ENCODE results near the gene RHOJ. TPM values are rescaled to one million over a fixed set of nuclear protein-coding genes. Genes with fewer than 3 reads are reported as not detected.

Gene RHOJ
- not detected for total RNA-seq
- 3.9 TPM for polyA plus RNA-seq (2013, experiment 1 of 2)
- 7.3 TPM for polyA plus RNA-seq (2013, experiment 2 of 2)
- long read RNA-seq, experiment 1 = 0 reads
- long read RNA-seq, experiment 2 = 0 reads
- long read RNA-seq, experiment 3 = 0 reads
- long read RNA-seq, experiment 4 = 0 reads

DNA sequence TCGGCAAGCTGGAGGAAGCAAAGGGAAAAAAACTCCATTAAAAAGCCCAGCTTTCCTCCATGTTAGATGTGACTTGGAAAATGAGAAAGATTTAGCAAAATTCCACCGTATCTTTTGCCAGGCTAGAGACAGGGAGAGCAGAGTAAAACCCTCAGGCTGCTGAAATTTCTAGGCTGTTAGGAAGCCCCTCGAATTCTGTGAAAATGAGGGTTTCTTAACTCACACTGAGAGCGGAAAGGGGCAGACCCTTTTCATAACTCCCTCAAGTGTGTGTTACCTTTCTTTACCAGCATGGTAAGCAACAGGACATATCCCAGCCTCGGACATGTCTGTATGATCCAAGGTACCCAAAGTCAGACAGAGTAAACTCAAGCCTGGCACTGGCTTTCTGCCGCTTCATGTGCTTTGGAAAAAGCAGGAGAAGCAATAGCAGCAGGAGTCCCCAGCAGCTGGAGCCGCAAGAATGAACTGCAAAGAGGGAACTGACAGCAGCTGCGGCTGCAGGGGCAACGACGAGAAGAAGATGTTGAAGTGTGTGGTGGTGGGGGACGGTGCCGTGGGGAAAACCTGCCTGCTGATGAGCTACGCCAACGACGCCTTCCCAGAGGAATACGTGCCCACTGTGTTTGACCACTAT, at the start of gene RHOJ:
Gene RHOJ (plus strand): TSS at position 37 of the 637 bp plus-strand sequence. CDS start 427 bp downstream, at position 464.
- no peaks in the 10 kb centered on the region for H3K36me3 Mint-ChIP-seq (ENCODE audit: low read depth)
- H3K4me1 Mint-ChIP-seq = no peaks in the 10 kb centered on the region
- Histone ChIP-seq H3K36me3 (ENCODE audit: control insufficient read depth, insufficient read depth, low read length) (no peaks in the 10 kb centered on the region), H3K4me1 (ENCODE audit: control insufficient read depth, insufficient read depth, low read length) (peaks cover 5% of the 10 kb centered on the region), H3K27ac (ENCODE audit: low read depth, low read length) (peak within 1 kb of the TSS; percentile 74), H3K9ac (ENCODE audit: extremely low read depth, low read length, poor library complexity, severe bottlenecking) (no peak within 1 kb of the TSS), H3K27me3 (ENCODE audit: control insufficient read depth, insufficient read depth, low read length, poor library complexity, severe bottlenecking) (no peaks in the 10 kb centered on the region), H3K9me3 (ENCODE audit: control insufficient read depth, low read length) (no peaks in the 10 kb centered on the region), H3K4me3 (ENCODE audit: low read length) (peak within 1 kb of the TSS; percentile 68)
- H3K27me3 Mint-ChIP-seq (ENCODE audit: insufficient read depth) = peaks cover 5% of the 10 kb centered on the region
- no peaks in the 10 kb centered on the region for H3K9me3 Mint-ChIP-seq
- TF ChIP-seq, protein P1, sequence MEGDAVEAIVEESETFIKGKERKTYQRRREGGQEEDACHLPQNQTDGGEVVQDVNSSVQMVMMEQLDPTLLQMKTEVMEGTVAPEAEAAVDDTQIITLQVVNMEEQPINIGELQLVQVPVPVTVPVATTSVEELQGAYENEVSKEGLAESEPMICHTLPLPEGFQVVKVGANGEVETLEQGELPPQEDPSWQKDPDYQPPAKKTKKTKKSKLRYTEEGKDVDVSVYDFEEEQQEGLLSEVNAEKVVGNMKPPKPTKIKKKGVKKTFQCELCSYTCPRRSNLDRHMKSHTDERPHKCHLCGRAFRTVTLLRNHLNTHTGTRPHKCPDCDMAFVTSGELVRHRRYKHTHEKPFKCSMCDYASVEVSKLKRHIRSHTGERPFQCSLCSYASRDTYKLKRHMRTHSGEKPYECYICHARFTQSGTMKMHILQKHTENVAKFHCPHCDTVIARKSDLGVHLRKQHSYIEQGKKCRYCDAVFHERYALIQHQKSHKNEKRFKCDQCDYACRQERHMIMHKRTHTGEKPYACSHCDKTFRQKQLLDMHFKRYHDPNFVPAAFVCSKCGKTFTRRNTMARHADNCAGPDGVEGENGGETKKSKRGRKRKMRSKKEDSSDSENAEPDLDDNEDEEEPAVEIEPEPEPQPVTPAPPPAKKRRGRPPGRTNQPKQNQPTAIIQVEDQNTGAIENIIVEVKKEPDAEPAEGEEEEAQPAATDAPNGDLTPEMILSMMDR (conservative IDR thresholded peaks at IDR 0.05) = no peak
- 29 to 54% methylated on average over 12 to 16 of the region's 16 CpGs for WGBS, 2 experiments (ENCODE audit: insufficient coverage in 1 of 2, insufficient read length in 1 of 2)
- no peak within 1 kb of the TSS for H3K4me3 Mint-ChIP-seq
- no peak within 1 kb of the TSS for H3K27ac Mint-ChIP-seq
- DNase-seq = peak; percentile 84

DNA sequence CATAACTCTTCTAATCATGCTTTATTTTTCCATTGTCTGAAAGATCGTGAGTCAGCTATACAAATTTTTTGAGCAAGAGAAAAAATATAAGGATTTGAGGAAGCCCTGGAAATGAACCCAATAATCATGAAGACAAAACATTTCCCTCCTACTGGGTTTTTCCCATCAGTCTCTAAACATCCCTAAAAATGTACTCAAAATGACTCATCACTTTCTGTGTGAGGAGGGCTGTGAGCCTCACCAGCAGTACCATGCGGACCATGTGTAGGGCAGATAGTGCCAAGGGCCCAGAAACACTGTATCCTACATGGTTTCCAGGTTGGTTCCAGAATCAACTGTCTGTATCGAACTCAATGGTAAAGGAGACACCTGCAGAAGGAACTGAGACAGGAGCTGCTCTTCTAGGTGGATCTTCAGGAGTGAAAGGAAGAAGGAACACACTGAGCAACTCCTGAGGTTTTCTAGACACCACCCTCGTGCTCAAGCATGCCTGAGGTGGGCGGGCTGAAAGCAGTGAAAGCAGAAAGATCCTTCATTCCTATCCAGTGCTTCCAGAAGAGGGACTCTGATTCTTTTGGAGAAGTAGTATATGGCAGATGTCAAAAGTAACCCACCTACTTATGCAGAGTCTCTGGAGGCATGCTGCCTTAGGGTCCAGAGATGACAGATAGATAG, 48.6 kb upstream of the RHOJ start:
- no peaks in the 10 kb centered on the region for H3K4me1 ChIP-seq (ENCODE audit: control insufficient read depth, insufficient read depth, low read length)
- no peak overlapping the region for H3K27ac ChIP-seq (ENCODE audit: low read depth, low read length)
- H3K27me3 ChIP-seq (ENCODE audit: control insufficient read depth, insufficient read depth, low read length, poor library complexity, severe bottlenecking) = no peaks in the 10 kb centered on the region
- Mint-ChIP-seq H3K9me3 (no peaks in the 10 kb centered on the region), H3K4me3 (no peak overlapping the region), H3K36me3 (ENCODE audit: low read depth) (no peaks in the 10 kb centered on the region), H3K27me3 (ENCODE audit: insufficient read depth) (no peaks in the 10 kb centered on the region), H3K4me1 (no peaks in the 10 kb centered on the region), H3K27ac (no peak overlapping the region)
- TF ChIP-seq, protein P1 (conservative IDR thresholded peaks at IDR 0.05) = no peak
- DNase-seq = no peak
- H3K9me3 ChIP-seq (ENCODE audit: control insufficient read depth, low read length) = no peaks in the 10 kb centered on the region
- 89 to 95% methylated on average over 2 to 5 of the region's 5 CpGs for WGBS, 2 experiments (ENCODE audit: insufficient coverage in 1 of 2, insufficient read length in 1 of 2)
- no peaks in the 10 kb centered on the region for H3K36me3 ChIP-seq (ENCODE audit: control insufficient read depth, insufficient read depth, low read length)
- H3K4me3 ChIP-seq (ENCODE audit: low read length) = no peak overlapping the region
- no peak overlapping the region for H3K9ac ChIP-seq (ENCODE audit: extremely low read depth, low read length, poor library complexity, severe bottlenecking)

DNA sequence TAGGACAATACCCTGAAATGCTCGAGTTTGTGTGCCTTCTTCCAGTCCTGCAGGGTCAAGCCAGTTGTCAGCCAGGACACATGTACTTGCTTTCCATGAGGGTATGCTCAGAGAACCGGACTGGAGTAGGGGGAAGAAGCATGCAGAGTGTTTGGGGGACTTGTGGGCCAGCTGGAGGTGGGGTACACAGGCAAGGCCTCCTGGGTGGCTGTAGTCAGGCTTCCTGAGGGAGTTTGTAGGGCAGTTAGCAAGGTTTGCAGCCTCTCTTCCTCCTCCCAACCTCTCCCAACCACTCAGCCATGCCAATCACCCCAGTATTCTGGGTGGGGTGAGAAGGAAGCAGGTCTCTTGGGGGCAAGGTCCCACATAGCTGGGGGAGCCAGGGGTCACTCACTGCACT, 47.0 kb upstream of the RHOJ start:
- no peaks in the 10 kb centered on the region for H3K9me3 Mint-ChIP-seq
- H3K27ac Mint-ChIP-seq = no peak overlapping the region
- Histone ChIP-seq H3K4me1 (ENCODE audit: control insufficient read depth, insufficient read depth, low read length) (no peaks in the 10 kb centered on the region), H3K36me3 (ENCODE audit: control insufficient read depth, insufficient read depth, low read length) (no peaks in the 10 kb centered on the region), H3K27me3 (ENCODE audit: control insufficient read depth, insufficient read depth, low read length, poor library complexity, severe bottlenecking) (no peaks in the 10 kb centered on the region), H3K9ac (ENCODE audit: extremely low read depth, low read length, poor library complexity, severe bottlenecking) (no peak overlapping the region), H3K27ac (ENCODE audit: low read depth, low read length) (no peak overlapping the region), H3K9me3 (ENCODE audit: control insufficient read depth, low read length) (no peaks in the 10 kb centered on the region), H3K4me3 (ENCODE audit: low read length) (no peak overlapping the region)
- 86% methylated on average over 2 of the region's 2 CpGs; no CpG with 5 or more reads in 1 of the 2 experiments for WGBS, 2 experiments (ENCODE audit: insufficient coverage in 1 of 2, insufficient read length in 1 of 2)
- no peaks in the 10 kb centered on the region for H3K36me3 Mint-ChIP-seq (ENCODE audit: low read depth)
- DNase-seq = no peak
- no peak overlapping the region for H3K4me3 Mint-ChIP-seq
- TF ChIP-seq, protein P1 (conservative IDR thresholded peaks at IDR 0.05) = no peak
- H3K4me1 Mint-ChIP-seq = no peaks in the 10 kb centered on the region
- no peaks in the 10 kb centered on the region for H3K27me3 Mint-ChIP-seq (ENCODE audit: insufficient read depth)
